ENCODE data around the gene SORL1. TPM values are rescaled to one million over a fixed set of nuclear protein-coding genes. Genes with fewer than 3 reads are reported as not detected.

Gene SORL1
- total RNA-seq, 1 experiment from 2014 or later: 4.9 TPM

GRCh38 chr11:121581607-121582006, 129.5 kb downstream of the SORL1 start:
- no peak for DNase-seq (ENCODE audit: low read depth)

GRCh38 chr11:121582296-121582695, 130.2 kb downstream of the SORL1 start:
- no peak for DNase-seq (ENCODE audit: low read depth)

- no peak for DNase-seq (ENCODE audit: low read depth)
Observed at GRCh38 chr11:121583825-121584224, 131.7 kb downstream of the SORL1 start.

- no peak for DNase-seq (ENCODE audit: low read depth)
Observed at GRCh38 chr11:121586750-121587149, 134.6 kb downstream of the SORL1 start.

GRCh38 chr11:121587182-121587581, 135.1 kb downstream of the SORL1 start:
- DNase-seq (ENCODE audit: low read depth): no peak

- DNase-seq (ENCODE audit: low read depth): no peak
Observed at GRCh38 chr11:121588747-121589146, 136.6 kb downstream of the SORL1 start.

- DNase-seq (ENCODE audit: low read depth): no peak
Observed at GRCh38 chr11:121589946-121590537, 137.9 kb downstream of the SORL1 start.

- DNase-seq (ENCODE audit: low read depth): no peak
Observed at GRCh38 chr11:121590772-121591404, 138.8 kb downstream of the SORL1 start.

GRCh38 chr11:121591405-121592033, 139.4 kb downstream of the SORL1 start:
- peak; percentile 60 for DNase-seq (ENCODE audit: low read depth)

- DNase-seq (ENCODE audit: low read depth): no peak
Observed at GRCh38 chr11:121592708-121593107, 140.6 kb downstream of the SORL1 start.

GRCh38 chr11:121595717-121596161, 143.6 kb downstream of the SORL1 start:
- peak; percentile 92 for DNase-seq (ENCODE audit: low read depth)

- DNase-seq (ENCODE audit: low read depth): no peak
Observed at GRCh38 chr11:121596195-121597155, 144.4 kb downstream of the SORL1 start.

GRCh38 chr11:121603316-121603715, 151.2 kb downstream of the SORL1 start:
- no peak for DNase-seq (ENCODE audit: low read depth)

- no peak for DNase-seq (ENCODE audit: low read depth)
Observed at GRCh38 chr11:121604152-121604551, 152.0 kb downstream of the SORL1 start.

GRCh38 chr11:121606354-121606753, 154.2 kb downstream of the SORL1 start:
- DNase-seq (ENCODE audit: low read depth): peak; percentile 37

- no peak for DNase-seq (ENCODE audit: low read depth)
Observed at GRCh38 chr11:121607341-121607740, 155.2 kb downstream of the SORL1 start.

- no peak for DNase-seq (ENCODE audit: low read depth)
Observed at GRCh38 chr11:121608545-121609098, 156.5 kb downstream of the SORL1 start.

GRCh38 chr11:121610706-121611105, 158.6 kb downstream of the SORL1 start:
- DNase-seq (ENCODE audit: low read depth): no peak

- no peak for DNase-seq (ENCODE audit: low read depth)
Observed at GRCh38 chr11:121611242-121611641, 159.1 kb downstream of the SORL1 start.

GRCh38 chr11:121613724-121614123, 161.6 kb downstream of the SORL1 start:
- DNase-seq (ENCODE audit: low read depth): no peak

- no peak for DNase-seq (ENCODE audit: low read depth)
Observed at GRCh38 chr11:121614636-121615240, 162.6 kb downstream of the SORL1 start.

All from HT1080 (cell line).